Breast epithelium (tissue), 4 donors: ENCODE results near the gene CLDN25. TPM values are rescaled to one million over a fixed set of nuclear protein-coding genes. Genes with fewer than 3 reads are reported as not detected.
A peak's percentile ranks its signal among the peaks of the same experiment; 100 is the strongest.

Source experiments
- DNase-seq, 2 donors: peaks; one replicate each; pipeline ENCODE4 v3.0.0-alpha.2; 2019; ENCODE audit warnings: low spot score in 2 of 2
- H3K27ac ChIP-seq, 2 donors: fragments of 200-600 bp; sonication (generic) in 1 of 2; one replicate each; pipeline ENCODE4 v1.5.1; 2016 to 2019; ENCODE audit warnings: mild to moderate bottlenecking in 1 of 2
- H3K27me3 ChIP-seq, 2 donors: fragments of 200-600 bp; sonication (generic) in 1 of 2; one replicate each; pipeline versions ENCODE4 v1.5.1 to v1.6.0; 2017 to 2019; ENCODE audit warnings: control low read depth in 1 of 2, mild to moderate bottlenecking in 1 of 2
- H3K36me3 ChIP-seq: fragments of 200-600 bp; one replicate; pipeline ENCODE4 v1.5.1; 2019
- H3K4me1 ChIP-seq, 2 donors: fragments of 200-600 bp; sonication (generic); one replicate each; pipeline ENCODE4 v1.5.1; 2016 to 2019; ENCODE audit warnings: control low read depth in 1 of 2
- H3K4me3 ChIP-seq, 3 donors: fragments of 200-600 bp; sonication (generic); 1 replicate in 2 of 3; 2 replicates in 1 of 3; pipeline ENCODE4 v1.5.1; 2016 to 2019; ENCODE audit warnings: mild to moderate bottlenecking in 3 of 3, moderate library complexity in 2 of 3
- H3K9me3 ChIP-seq, 2 donors: fragments of 200-600 bp; sonication (generic) in 1 of 2; one replicate each; pipeline ENCODE4 v1.5.1; 2016 to 2019; ENCODE audit warnings: control low read depth in 1 of 2
- CTCF ChIP-seq, 3 donors: fragments of 450-650 bp; IDR thresholded peaks; one replicate each; pipeline ENCODE4 v1.5.1; 2016 to 2017; ENCODE audit warnings: antibody characterized with exemption in 3 of 3, mild to moderate bottlenecking in 3 of 3, moderate library complexity in 3 of 3
- POLR2A ChIP-seq: fragments of 450-650 bp; IDR thresholded peaks from one replicate; pipeline ENCODE4 v1.6.1; 2016; ENCODE audit warnings: antibody characterized with exemption, mild to moderate bottlenecking, moderate library complexity
- POLR2AphosphoS5 ChIP-seq, 3 donors: sonication (generic); formaldehyde crosslinking; IDR thresholded peaks; one replicate each; pipeline ENCODE4 v1.6.1; 2017; ENCODE audit warnings: antibody characterized with exemption in 3 of 3
- intact Hi-C: fragments of 100-400 bp; cut with DNase I; formaldehyde crosslinking; loops from one replicate; pipeline ENCODE4 v1.15.1; 2023; ENCODE audit warnings: low total_unique reads
- total RNA-seq, 3 donors: library from RNA; depleted of rRNA; stranded (reverse); fragments of >200 nt; gene quantifications; one replicate each; pipeline ENCODE4 v1.1.0, GENCODE V29; 2016

The CLDN25 gene
- not detected for total RNA-seq

GRCh38 chr11:113779496-113779895 lies at the start of gene CLDN25:
TSS of gene CLDN25 (plus strand) at chr11:113779796. CDS start at chr11:113779796, 0 bp downstream.
- Histone ChIP-seq H3K36me3 (no peaks in the 10 kb centered on the region), H3K4me1 (no peaks in the 10 kb centered on the region), H3K27ac (peak within 1 kb of the TSS in 1 of 2 donors; percentile 88), H3K4me3 (no peak within 1 kb of the TSS), H3K9me3 (no peaks in the 10 kb centered on the region), H3K27me3 (no peaks in the 10 kb centered on the region)
- TF ChIP-seq POLR2AphosphoS5 (IDR thresholded peaks at IDR 0.05) (no peak), POLR2A (no peak), CTCF (IDR thresholded peaks at IDR 0.05) (no peak)
- intact Hi-C loops, result no loop called here
- DNase-seq, result no peak

- H3K4me3 ChIP-seq, result no peak overlapping the region
- intact Hi-C loops, result no loop called here
- H3K36me3 ChIP-seq, result no peaks in the 10 kb centered on the region
- H3K27ac ChIP-seq, result no peak overlapping the region
- no peaks in the 10 kb centered on the region for H3K4me1 ChIP-seq
- no peaks in the 10 kb centered on the region for H3K9me3 ChIP-seq
- no peak for DNase-seq
- no peaks in the 10 kb centered on the region for H3K27me3 ChIP-seq
- peak in 2 of 3 donors; percentile 45 to 53 for TF ChIP-seq CTCF (IDR thresholded peaks at IDR 0.05)
- TF ChIP-seq POLR2A, result no peak
Observed at GRCh38 chr11:113730887-113731726, 48.5 kb upstream of the CLDN25 start.

GRCh38 chr11:113732092-113732491 lies 47.5 kb upstream of the CLDN25 start:
- no peaks in the 10 kb centered on the region for H3K36me3 ChIP-seq
- intact Hi-C loops, result no loop called here

GRCh38 chr11:113736323-113736722 lies 43.3 kb upstream of the CLDN25 start:
- intact Hi-C loops, result no loop called here

More at GRCh38 chr11:113732092-113732491, 47.5 kb upstream of the CLDN25 start:
- no peak for DNase-seq
- Histone ChIP-seq H3K4me3 (no peak overlapping the region), H3K27ac (no peak overlapping the region), H3K4me1 (no peaks in the 10 kb centered on the region), H3K27me3 (no peaks in the 10 kb centered on the region), H3K9me3 (no peaks in the 10 kb centered on the region)
- TF ChIP-seq POLR2AphosphoS5 (IDR thresholded peaks at IDR 0.05) (no peak), POLR2A (no peak), CTCF (IDR thresholded peaks at IDR 0.05) (no peak)

More at GRCh38 chr11:113736323-113736722, 43.3 kb upstream of the CLDN25 start:
- Histone ChIP-seq H3K4me1 (no peaks in the 10 kb centered on the region), H3K36me3 (no peaks in the 10 kb centered on the region), H3K27me3 (no peaks in the 10 kb centered on the region), H3K4me3 (no peak overlapping the region), H3K9me3 (no peaks in the 10 kb centered on the region), H3K27ac (no peak overlapping the region)
- TF ChIP-seq POLR2A (no peak), POLR2AphosphoS5 (IDR thresholded peaks at IDR 0.05) (no peak), CTCF (IDR thresholded peaks at IDR 0.05) (no peak)
- no peak for DNase-seq
